Skin of body (tissue), 2 donors: ENCODE measurements around the gene COL4A5. TPM values are rescaled to one million over a fixed set of nuclear protein-coding genes. Genes with fewer than 3 reads are reported as not detected.
"Not testable (repeated sequence)": the region's sequence is repeated elsewhere in the genome, so short reads cannot be mapped to it uniquely, and the experiment has no call there.

Experiments
- DNase-seq: peaks from one replicate; lab custom pipeline; 2025; lab: John Stamatoyannopoulos, UW
- total RNA-seq: library from RNA; depleted of rRNA; stranded (reverse); fragments of >200 nt; gene quantifications from one replicate; pipeline ENCODE4 v1.2.3, GENCODE V29; 2014

The COL4A5 gene
- total RNA-seq, 1 donor from 2014 or later, result 76.4 TPM

DNA sequence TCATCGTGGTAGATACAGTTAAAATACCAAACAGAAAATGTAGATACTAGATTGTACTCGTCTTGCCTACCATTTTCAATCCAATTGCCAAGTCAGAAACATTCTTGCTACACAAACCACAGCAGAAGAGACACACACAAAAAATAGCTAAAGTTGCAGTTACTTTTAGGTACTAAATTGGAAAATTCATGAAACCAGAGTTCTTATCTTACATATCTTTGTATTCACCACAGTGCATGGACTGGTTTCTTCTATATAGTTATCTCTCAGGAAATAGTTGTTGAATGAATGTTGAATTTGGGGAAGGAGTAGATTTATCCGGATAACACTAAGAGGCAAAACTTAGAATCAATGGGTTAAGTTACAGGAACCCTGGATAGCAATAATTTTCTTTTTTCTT is 14.2 kb downstream of the COL4A5 start:
- DNase-seq, result no peak

DNA sequence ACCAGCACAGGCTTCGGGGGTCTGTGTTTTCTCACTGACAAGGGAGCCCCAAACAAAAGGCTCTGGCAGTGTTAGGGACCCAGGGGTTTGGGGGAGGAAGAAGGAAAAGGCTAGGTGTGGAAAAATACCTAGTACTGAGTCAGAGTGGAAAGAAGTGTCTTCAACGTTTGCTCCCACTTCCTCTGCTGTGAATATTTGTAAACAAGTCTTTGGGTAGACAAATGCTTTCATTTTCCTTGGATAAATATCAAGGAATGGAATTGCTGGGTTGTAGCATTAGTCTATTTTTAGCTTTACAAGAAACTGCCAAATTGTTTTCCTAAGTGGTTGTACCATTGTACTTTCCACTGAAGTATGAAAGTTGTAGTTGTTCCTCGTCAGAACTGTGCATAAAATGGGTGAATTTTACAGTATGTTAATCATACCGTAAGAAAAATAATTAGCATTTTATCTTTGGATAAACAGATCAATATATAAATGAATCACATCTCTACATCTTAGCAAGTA is 17.4 kb downstream of the COL4A5 start:
- no peak for DNase-seq

DNA sequence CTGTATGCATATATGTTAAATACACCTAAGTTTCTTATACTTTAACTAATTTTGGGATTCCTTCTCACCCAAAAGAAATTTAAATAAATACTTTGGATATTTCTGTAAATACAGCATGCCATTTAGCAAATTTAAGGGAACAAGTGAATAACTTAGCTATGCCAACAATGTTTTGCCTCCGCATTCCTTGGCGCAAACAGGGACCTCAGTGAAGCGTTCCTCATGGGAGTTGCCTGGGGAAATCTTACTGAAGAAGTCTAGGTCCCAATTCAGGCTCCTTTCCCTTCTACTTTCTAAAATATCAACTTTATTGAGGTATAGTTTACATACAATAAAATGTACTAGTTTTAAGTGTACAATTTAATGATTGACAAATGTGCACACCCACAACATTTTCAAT is 25.0 kb downstream of the COL4A5 start:
- no peak for DNase-seq

DNA sequence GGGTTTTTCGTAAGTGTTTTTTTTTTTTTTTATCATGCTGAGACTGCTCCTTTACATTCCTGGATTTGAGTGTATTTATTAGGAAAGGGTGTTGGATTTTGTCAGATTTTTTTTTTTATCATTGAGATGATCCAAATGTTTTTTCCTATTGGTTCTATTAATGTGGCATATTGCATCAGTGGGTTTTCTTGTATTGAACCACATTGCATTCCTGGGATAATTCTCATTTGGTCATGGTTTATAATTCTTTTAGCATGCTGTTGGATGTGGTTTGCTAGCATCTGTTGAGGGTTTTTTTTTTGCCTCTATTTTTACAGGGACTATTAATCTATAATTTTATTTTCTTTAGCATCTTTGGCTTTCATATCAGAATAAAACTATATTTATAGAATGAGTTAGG is 28.8 kb downstream of the COL4A5 start:
- DNase-seq, result no peak

DNA sequence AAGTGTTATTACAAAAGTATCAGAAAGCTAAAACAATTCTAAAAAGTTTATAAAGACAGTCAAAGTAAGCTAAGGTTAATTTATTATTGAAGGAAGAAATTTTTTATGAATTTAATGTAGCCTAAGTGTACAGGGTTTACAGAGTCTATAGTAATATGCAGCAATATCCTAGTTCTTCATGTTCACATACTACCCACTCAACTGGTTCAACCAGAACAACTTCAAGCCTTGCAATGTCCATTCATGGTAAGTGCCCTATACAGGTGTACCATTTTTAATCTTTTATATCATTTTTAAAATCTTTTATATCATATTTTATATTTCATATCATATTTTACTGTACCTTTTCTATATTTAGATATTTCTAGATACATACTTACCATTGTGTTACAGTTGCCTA is 34.3 kb downstream of the COL4A5 start:
- no peak for DNase-seq

DNA sequence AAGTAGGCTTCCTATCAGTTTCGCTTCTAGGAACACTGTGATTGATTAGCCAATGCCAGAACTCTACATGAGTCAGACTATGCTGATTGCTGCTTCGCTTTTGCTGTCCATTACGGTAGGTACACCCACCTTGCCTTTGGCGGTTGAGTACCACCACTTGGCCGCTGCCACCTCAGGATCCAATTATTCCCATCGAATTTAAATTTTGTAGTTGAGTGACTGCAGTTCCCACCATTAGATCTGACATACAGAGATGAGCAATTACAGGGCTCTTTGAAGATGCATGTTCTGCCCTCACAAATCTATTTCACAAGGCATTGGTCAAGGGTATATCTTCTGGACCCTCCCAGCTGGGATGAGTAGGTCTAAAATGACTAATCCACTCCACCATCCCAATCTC is 41.9 kb downstream of the COL4A5 start:
- DNase-seq, result not testable (repeated sequence)

DNA sequence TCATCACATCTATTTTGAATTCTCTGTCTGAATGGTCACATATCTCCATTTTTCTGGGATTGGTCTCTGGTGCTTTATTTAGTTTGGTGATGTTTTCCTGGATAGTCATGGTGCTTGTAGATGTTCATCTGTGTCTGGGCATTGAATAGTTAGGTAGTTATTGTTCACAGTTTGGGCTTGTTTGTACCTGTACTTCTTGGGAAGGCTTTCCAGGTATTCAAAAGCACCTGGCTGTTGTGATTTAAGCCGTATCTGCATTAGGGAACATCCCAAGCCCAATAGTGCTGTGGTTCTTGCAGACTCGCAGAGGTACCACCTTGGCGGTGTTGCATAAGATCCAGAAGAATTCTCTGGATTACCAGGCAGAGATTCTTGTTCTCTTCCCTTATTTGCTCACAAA is 44.6 kb downstream of the COL4A5 start:
- no peak for DNase-seq

DNA sequence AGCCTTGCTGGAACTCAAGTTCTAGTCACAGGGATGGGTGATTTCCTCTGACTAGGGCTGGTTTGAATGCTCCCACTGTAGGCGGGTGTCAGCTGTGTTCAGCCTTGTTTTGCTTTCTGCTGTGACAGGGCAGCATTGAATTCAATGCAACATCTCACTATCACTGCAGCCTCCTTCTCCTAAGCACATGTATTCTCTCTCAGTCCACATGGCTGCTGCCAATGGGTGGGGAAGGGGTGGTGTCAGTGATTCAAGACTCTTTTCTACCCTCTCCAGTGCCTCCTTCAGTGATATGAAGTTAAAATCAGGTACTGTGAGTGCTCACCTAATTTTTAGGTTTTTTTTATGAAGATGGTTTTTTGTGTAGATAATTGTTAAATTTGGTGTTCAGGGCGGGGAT is 46.3 kb downstream of the COL4A5 start:
- no peak for DNase-seq

DNA sequence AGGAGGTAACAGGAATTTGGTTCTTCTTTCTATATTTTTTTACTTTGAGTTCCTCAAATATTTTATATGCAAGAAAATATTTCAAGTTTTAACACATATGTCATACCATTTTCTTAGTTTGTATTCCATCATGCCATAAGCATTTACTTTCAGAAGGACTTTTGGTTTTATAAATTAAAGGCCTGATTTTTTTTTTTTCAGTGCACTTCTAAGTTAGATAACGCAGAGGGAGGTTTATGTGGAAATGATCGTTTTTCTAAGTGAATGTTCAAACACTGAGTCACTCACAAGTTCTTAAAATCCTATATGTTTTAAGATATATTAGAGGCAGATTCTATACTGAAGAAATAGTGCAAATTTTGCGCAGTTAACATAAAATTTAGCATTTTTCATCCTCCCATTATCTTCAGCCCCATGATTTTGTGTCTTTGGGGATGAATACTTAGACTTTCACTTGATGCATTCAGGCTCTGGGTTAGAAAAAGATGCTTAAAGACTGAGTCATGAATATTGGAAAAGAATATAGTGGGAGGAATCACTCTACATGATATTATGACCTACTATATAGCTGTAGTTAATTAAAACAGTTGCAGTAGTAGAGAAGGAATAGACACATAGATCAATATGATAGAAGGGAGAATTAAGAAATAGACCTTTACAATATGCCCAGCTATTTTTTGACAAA is 54.9 kb downstream of the COL4A5 start:
- DNase-seq, result no peak

DNA sequence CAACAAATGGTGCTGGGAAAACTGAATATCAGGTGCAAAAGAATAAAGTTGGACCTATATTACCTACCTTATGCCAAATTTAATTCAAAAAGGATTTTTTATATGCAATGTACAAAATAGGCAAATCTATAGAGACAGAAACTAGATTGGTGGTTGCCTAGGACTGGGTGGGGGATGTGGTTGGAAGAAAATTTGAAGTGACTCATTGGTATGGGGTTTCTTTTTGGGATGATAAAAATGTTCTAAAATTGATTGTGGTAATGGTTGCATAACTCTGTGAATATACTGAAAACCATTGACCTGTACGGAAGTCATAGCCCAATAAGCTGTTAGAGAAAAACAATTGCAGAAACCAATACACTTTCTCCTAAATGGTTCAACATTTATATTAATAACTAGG is 72.1 kb downstream of the COL4A5 start:
- DNase-seq, result no peak

DNA sequence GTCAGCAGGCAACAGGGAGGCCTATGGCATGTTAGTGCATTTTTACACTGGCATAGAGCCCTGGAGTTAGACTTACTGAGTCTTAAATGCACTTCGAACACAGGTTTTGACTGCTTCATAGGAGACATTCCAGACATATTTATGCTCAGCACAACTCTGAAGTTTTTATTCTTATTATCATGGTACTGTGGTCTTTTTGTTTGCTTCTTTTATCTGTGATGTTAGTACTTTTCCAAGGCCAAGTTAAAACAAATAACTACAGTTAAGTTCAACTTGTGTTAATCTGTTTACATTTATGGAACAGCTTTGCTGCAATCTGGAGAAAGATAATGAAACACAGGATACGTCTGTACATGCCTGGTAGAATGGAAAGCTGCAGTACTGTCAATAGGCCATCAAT is 76.5 kb downstream of the COL4A5 start:
- DNase-seq, result no peak

DNA sequence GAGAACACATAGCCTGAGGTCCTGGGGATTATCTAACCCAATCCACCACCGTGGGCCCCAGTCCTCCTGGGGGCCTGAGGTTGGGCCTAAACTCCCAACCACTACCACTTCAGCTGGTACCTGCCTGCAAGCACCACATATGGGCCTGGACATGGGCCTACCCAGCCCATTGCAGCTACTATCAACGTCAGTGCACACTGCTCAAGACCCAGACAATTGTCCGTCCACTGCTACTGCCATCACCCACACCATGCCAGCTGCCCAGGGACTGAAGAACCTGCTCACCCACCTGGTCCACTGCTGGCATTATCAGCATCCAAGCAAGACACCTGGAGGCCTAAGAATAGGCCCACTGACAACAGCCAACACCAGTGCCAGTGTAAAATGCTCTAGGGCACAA is 88.1 kb downstream of the COL4A5 start:
- DNase-seq, result no peak

DNA sequence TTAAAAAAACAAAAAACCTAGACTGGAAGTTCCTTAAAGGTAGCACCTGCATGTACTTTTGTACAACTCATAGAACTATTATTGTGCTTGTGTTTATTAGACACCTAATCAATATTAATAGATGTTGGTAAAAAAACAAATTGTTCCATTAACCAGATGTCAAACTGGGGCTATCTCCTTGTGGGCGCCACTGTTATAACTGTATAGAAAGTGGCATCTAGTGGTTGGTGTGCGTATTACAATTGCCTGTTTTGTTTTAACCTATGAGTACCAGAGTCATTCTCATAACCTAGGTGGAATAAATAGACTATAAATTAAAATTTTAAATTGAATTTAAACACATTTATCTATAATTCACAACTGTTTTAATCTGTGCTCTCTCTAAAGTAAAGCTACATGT is 97.4 kb downstream of the COL4A5 start:
- no peak for DNase-seq

DNA sequence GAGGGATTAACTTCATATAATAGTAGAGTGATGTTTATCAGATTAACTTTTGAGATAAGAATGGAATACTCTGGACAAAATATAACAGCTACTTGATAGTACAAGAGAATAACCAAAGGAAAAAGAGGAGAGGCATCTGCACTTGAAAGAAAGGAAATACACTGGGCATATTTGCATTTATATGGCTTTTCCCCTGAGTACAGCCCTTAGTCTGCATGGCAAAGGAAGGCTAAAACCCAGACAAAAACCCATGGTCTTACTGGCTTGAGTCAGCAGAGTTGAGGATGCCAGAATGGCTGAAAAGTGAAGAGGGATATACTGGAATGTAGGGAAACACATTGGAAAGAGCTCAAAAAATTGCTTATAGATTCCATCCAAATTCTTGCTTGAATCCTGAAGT is 101.6 kb downstream of the COL4A5 start:
- DNase-seq, result no peak

DNA sequence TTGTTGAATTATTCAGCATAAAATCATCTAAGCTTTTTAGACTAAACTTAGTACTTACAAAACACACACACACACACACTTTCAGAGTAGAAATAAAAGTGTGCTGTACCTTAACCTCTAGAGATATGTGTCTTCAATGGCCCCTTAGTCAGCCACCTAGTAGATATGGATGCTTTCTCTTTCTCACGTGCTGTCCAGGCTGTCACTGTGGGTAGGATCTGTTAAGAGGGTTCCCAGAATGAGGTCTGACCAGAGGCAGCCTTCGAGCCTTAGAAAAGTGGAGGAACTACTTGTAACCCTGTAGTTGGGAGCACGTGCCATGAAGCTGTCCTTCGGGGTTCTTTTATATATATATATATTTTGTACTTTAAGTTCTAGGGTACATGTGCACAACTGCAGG is 117.9 kb downstream of the COL4A5 start:
- no peak for DNase-seq

DNA sequence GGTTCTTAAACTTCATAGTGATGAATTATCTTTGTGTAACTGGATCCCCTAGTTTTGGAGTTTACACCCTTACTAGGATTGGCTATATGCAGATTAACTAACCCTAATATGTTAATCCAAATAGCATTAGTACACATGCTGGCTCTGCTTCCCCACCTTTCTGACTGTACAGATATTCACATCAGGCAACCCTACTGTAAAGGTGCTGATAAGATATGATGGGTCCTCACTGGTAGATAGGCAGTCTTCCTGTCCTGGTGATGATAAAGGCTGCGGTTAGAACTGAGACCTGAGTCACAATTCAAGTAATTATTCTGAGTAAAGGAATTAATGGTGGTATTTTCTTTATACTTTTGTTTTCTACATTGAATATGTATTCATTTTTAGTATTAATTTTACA is 118.6 kb downstream of the COL4A5 start:
- DNase-seq, result no peak

DNA sequence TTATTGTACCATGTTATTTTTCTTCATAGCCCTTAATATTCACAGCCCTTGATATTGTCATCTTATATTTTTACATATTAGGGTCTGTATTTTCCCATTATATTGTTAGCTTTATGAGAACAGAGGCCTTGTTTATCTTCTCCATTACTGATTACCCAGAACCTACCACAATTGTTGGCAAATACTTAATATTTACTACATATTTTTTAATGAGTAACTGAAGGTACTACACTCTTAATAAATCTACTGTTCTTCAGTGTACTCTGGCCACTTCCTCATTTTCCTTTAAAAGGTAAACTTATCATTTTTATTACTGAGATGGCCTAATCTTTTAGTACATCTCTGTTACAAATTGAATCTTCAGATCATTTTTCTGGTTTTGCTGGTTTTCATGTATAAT is 133.5 kb downstream of the COL4A5 start:
- DNase-seq, result no peak

DNA sequence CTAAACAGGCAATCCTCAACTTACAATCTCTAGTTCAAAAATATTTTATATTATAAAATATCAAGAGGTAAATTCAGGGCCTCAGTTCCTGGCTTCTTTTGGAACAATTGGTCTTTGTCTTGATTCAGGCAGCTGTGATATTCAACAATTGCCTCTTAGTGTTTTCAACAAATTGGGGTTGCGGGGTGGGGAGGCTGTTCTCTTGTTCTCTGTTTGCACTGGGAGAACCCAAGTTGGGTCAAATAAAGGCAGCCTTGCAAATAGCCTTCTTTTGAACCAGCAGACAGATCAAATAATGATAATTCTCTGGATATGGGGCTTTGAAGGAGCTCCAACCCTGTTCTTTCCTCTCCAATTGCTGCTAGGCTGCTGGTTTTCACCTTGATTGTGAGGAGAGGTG is 142.5 kb downstream of the COL4A5 start:
- no peak for DNase-seq

DNA sequence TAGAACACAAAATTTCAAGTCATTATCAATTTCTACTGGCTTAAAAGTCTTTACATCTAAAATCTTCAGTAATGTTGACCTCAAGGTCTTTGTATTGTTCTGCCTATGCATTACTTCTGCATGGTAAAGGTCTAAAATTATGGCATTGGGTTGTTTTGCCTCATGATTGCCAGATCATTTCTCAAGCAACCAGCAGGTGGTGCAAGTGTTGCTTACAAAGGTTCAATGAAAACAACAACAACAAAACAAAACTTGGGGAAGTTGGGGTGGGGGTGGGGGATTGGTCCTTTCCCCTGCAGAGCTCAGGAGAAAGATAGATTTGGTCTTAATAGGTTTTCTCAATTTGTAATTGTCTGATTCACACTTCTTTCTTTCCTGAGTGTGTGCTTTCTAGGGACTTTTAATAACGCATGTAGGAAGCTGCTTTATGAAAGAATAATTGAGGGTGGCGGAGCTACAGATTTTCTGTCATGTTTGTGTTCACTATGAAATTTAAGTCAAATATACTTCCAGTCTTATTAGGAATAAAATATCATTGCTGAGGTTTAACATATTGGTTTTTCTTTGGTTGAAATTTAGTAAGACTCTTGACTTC is 145.1 kb downstream of the COL4A5 start:
- DNase-seq, result no peak

DNA sequence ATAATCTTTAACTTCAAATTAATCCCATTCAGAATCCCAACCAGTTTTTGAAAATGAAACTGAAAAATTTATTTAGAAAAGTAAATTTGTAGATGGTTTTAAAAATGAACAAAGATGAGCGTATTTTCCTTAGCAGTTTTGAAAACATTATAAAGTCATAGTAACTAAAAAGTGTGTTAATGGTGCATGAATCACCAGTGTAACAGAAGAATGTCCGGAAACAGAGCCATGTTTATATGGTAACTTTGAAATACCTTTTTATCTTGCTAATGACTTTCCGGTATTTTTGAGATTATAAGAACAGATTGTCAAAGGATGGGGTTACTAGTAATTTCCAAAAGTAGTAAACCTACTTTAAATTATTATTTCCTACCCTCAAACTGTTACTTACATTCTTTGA is 150.9 kb downstream of the COL4A5 start:
- DNase-seq, result no peak

DNA sequence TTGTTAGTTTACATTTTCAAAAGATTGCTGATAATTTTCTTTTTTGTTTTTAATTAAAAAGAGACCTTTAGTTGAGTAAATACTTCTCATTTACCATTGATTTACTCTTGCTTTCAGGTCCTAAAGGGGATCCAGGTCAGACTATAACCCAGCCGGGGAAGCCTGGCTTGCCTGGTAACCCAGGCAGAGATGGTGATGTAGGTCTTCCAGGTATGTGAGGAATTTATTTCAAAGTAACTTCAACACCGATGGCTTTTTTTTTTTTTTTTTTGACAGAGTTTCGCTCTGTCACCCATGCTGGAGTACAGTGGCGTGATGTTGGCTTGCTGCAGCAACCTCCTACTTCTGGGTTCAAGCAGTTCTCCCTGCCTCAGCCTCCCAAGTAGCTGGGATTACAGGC is 161.6 kb downstream of the COL4A5 start:
- no peak for DNase-seq

DNA sequence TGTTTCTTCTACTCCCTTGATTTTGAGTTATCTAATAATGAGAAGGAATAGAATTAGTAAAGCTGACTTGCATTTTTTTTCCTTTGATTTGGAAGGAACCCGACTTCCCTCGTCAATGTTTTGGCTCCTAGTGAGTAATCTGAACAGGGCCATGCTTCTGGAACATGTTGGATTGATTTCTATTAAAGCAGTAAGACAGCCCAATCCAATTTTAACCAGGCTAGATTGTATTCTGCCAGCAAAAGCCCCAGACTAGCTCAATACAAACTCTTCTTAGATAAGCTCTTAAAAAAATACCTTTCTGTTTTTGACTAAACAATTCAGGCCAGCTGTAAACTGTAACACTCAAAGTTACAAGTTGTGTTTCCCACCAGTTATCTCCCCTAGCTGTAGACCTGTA is 170.5 kb downstream of the COL4A5 start:
- no peak for DNase-seq

DNA sequence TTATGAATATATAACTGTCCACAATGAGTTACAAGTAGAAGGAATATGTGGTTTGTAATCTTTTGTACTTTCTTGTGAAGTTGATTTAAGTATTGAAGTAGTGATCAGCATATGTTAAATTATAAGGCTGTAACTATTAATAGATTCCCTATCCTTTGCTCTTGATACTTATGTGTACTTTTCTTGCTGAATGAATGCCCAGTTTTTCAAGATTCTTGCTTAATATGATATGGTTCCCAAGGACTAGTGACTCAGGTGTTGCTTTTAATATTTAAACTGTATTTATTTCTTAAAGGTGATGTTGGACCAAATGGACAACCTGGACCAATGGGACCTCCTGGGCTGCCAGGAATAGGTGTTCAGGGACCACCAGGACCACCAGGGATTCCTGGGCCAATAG is 175.0 kb downstream of the COL4A5 start:
- no peak for DNase-seq

DNA sequence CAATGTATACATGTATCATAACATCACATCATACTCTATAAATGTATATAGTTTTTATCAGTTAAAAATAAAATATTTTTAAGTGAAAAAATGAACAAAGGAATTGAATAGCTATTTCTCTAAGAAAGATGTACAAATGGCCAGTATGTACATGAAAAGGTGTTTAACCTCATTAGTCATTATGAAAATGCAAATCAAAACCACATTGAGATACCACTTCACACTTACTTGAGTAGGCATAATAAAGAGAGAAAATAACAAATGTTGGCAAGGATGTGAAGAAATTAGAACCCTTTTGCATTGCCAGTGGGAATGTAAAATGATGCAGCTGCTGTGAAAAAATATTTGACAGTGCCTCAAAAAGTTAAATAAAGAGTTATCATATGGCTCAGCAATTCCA is 201.2 kb downstream of the COL4A5 start:
- DNase-seq, result no peak
